Endothelial cell of umbilical vein (primary cell): Measurements from ENCODE around the gene AGBL3.

Experiments used
- CTCF ChIP-seq, 2 donors: IDR thresholded peaks; 1 replicate in 1 of 2; 2 replicates in 1 of 2; pipeline ENCODE4 v1.5.1; 2011; ENCODE audit warnings: low read length in 2 of 2, mild to moderate bottlenecking in 2 of 2, moderate library complexity in 2 of 2, control low read depth in 1 of 2, inconsistent platforms in 1 of 2, low read depth in 1 of 2; ENCODE audit not compliant: insufficient read depth in 1 of 2; ENCODE audit errors: extremely low read depth in 1 of 2
- JUN ChIP-seq: IDR thresholded peaks from 2 replicates; pipeline ENCODE4 v1.6.1; 2011; ENCODE audit warnings: borderline replicate concordance, low read depth; ENCODE audit not compliant: insufficient read length, insufficient read depth
- POLR2A ChIP-seq: IDR thresholded peaks from 2 replicates; pipeline ENCODE4 v1.6.1; 2012; ENCODE audit warnings: low read depth, mild to moderate bottlenecking, control low read depth, low read length
- POLR2AphosphoS5 ChIP-seq: IDR thresholded peaks from 2 replicates; pipeline ENCODE4 v1.6.1; 2012; ENCODE audit warnings: low read depth, mild to moderate bottlenecking, control low read depth, low read length, moderate library complexity; ENCODE audit not compliant: insufficient read depth

- TF ChIP-seq POLR2AphosphoS5 (no peak), CTCF (IDR thresholded peaks at IDR 0.05; ENCODE audit: extremely low read depth in 1 of 2, insufficient read depth in 1 of 2, low read depth in 1 of 2, low read length in 2 of 2) (no peak), POLR2A (no peak), JUN (no peak)
Measured at GRCh38 chr7:135083005-135083404, 96.7 kb downstream of the AGBL3 start.
